Mucosa of rectum (tissue), 2 donors: Measurements from ENCODE around the gene GP1BB.

Experiments
- H3K27ac ChIP-seq, 2 donors: one replicate each; pipeline ENCODE4 v1.7.0; 2013; ENCODE audit warnings: inconsistent platforms in 2 of 2, low read depth in 2 of 2, low read length in 2 of 2
- H3K27me3 ChIP-seq, 2 donors: one replicate each; pipeline ENCODE4 v1.7.0; 2013; ENCODE audit warnings: low read length in 2 of 2; ENCODE audit not compliant: control insufficient read depth in 2 of 2, insufficient read depth in 2 of 2
- H3K36me3 ChIP-seq, 2 donors: one replicate each; pipeline ENCODE4 v1.7.0; 2013; ENCODE audit warnings: low read length in 2 of 2; ENCODE audit not compliant: control insufficient read depth in 2 of 2, insufficient read depth in 2 of 2
- H3K4me1 ChIP-seq, 2 donors: one replicate each; pipeline ENCODE4 v1.7.0; 2013; ENCODE audit warnings: low read length in 2 of 2, mild to moderate bottlenecking in 1 of 2; ENCODE audit not compliant: control insufficient read depth in 2 of 2, insufficient read depth in 2 of 2
- H3K4me3 ChIP-seq, 2 donors: one replicate each; pipeline ENCODE4 v1.7.0; 2013; ENCODE audit warnings: low read length in 2 of 2
- H3K9ac ChIP-seq, 2 donors: one replicate each; pipeline ENCODE4 v1.7.0; 2013; ENCODE audit warnings: low read length in 2 of 2, low read depth in 1 of 2, mild to moderate bottlenecking in 1 of 2
- H3K9me3 ChIP-seq, 2 donors: one replicate each; pipeline ENCODE4 v1.7.0; 2013; ENCODE audit warnings: low read length in 2 of 2; ENCODE audit not compliant: control insufficient read depth in 2 of 2
- donor health status: healthy.
- donor health status: Normal muscosa, but diverticular disease.

The GP1BB gene

GRCh38 chr22:19761725-19762567 lies 38.6 kb downstream of the GP1BB start:
- Histone ChIP-seq H3K36me3 (no peaks in the 10 kb centered on the region), H3K9me3 (no peaks in the 10 kb centered on the region), H3K4me1 (peaks cover 3% of the 10 kb centered on the region in 2 donors), H3K27ac (no peak overlapping the region), H3K27me3 (peaks cover 61 to 62% of the 10 kb centered on the region in 2 donors), H3K9ac (no peak overlapping the region), H3K4me3 (no peak overlapping the region)

DNA sequence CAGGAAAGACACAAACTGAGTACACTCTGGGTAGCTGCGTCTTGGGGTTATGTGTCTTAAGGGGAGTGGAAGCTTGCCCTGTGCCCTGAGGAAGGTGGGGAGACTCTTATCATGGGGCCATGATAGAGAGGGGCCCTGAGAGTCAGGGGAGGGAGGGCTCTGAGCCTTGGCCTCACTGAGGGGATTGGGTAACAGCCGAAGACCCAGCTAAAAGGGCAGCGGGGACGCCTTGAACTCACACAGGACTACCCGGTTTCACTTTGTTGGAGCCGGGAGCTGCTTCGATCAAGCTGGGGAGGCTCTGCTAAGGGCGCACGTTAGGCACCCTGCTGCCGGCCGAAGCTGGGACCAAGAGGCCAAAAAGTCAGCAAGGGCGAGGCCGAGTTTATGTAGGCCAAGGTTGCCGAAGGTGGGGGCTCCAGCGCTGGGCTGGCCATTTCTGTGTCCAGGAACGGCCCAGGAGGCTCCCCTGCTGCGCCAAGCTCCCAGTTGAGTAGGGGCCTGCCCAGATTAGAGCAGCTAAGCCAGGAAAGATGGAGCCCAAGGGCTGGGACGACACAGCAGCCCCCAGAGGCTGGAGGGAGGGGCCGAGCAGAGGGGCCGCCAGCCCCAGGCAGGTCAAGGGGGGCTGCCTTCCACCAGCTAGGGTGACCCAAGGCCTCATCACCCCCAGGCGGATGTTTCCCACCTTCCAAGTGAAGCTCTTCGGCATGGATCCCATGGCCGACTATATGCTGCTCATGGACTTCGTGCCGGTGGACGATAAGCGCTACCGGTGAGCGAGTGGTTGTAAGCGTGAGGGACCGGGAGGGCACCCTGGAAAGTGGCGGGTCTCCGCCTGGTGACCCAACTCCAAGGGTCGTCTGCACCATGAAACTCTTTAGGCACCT lies 39.5 kb downstream of the GP1BB start:
- Histone ChIP-seq H3K9ac (no peak overlapping the region), H3K27me3 (peaks cover 63% of the 10 kb centered on the region in 2 donors), H3K27ac (no peak overlapping the region), H3K4me1 (peaks cover 0 to 3% of the 10 kb centered on the region in 2 donors), H3K4me3 (no peak overlapping the region), H3K9me3 (no peaks in the 10 kb centered on the region), H3K36me3 (no peaks in the 10 kb centered on the region)

DNA sequence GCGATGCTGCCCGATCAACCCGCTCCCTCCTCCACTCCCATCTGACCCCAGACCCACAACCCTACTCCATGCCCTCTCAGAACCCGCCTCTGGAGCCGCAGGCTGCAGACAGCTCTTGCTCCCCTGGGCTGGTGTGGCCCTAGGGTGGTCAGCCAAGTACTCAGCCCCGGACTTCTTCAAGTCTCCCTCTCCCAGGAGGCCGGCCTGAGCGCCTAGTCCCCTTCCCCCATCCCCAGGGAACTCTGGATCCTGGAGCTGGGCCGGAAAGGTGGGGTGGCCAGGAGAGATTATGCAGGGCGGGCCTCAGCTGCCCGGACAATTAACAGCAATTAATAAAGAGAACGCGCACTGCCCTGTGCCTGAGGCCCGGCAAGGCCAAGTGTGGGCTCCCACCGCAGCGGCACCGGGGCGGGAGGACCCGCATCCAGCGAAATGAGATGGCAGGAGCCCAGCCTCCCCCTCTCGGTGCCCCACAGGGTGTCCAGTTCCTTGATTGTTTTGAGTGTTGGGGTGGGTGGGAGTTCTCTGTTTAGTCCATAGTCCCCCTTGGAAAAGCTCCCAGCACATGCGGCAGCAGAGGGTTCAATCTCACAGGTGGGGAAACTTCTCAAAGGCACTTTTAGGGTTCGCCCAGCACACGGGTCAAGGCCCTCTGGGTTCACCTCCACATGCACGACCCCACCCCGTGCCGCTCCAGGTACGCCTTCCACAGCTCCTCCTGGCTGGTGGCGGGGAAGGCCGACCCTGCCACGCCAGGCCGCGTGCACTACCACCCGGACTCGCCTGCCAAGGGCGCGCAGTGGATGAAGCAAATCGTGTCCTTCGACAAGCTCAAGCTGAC lies 40.3 kb downstream of the GP1BB start:
- peaks cover 0 to 3% of the 10 kb centered on the region in 2 donors for H3K4me1 ChIP-seq
- H3K36me3 ChIP-seq, result no peaks in the 10 kb centered on the region
- no peak overlapping the region for H3K27ac ChIP-seq
- peaks cover 65 to 67% of the 10 kb centered on the region in 2 donors for H3K27me3 ChIP-seq
- no peak overlapping the region for H3K4me3 ChIP-seq
- no peak overlapping the region for H3K9ac ChIP-seq
- H3K9me3 ChIP-seq, result no peaks in the 10 kb centered on the region

DNA sequence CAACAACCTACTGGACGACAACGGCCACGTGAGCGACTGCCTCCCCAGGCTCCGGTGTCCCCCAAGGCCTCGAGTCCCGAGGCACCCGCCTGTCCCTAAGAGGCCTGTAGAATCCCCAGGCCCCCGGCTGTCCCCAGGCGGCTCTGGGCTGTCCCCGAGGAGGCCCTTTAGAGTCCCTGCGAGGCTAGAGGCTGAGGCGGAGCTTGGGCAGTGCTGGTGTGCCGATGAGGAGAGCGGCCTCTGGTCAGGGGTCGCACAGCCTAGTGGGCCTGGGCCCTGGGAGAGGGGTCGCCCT lies 40.9 kb downstream of the GP1BB start:
- H3K36me3 ChIP-seq, result no peaks in the 10 kb centered on the region
- no peak overlapping the region for H3K4me3 ChIP-seq
- peaks cover 60 to 68% of the 10 kb centered on the region in 2 donors for H3K27me3 ChIP-seq
- no peak overlapping the region for H3K9ac ChIP-seq
- H3K27ac ChIP-seq, result no peak overlapping the region
- peaks cover 0 to 3% of the 10 kb centered on the region in 2 donors for H3K4me1 ChIP-seq
- no peaks in the 10 kb centered on the region for H3K9me3 ChIP-seq

DNA sequence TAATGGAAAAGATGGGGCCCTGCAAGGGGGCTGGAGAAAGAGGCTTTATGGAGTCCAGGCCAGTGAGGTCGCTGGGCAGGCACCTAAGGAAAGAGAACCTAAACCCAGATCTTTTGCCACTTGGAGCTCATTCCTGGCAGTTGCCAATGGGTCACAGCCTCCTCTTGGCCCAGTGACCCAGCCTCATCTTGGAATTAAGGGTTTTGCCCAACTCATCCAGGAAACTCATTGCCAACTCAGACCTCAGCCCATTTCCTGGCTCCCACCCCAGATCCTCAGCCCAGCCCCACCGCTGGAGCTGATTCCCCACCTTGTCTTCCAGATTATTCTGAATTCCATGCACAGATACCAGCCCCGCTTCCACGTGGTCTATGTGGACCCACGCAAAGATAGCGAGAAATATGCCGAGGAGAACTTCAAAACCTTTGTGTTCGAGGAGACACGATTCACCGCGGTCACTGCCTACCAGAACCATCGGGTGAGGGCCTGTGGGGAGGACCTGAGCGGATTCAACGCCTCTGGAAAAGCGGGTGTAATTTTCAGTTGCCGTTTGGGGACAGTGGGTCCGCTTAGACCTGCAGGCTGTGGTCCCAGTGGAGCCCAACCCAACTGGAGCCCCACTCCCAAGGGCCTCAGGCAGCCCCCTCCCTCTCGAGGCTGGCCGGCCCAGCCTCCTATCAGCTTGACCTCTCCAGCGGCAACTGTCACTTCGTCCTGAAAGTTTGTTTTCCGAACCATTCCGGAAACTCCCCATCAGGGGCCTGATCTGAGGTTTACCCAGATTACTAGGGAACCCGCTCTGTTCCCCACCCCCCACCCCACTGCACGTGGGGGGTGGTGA lies 41.5 kb downstream of the GP1BB start:
- H3K36me3 ChIP-seq, result no peaks in the 10 kb centered on the region
- H3K9me3 ChIP-seq, result no peaks in the 10 kb centered on the region
- no peak overlapping the region for H3K27ac ChIP-seq
- no peak overlapping the region for H3K4me3 ChIP-seq
- peaks cover 57 to 68% of the 10 kb centered on the region in 2 donors for H3K27me3 ChIP-seq
- H3K4me1 ChIP-seq, result peaks cover 0 to 3% of the 10 kb centered on the region in 2 donors
- H3K9ac ChIP-seq, result no peak overlapping the region

- Histone ChIP-seq H3K27me3 (peaks cover 56 to 74% of the 10 kb centered on the region in 2 donors), H3K9ac (no peak overlapping the region), H3K36me3 (no peaks in the 10 kb centered on the region), H3K9me3 (no peaks in the 10 kb centered on the region), H3K27ac (no peak overlapping the region), H3K4me3 (peak overlapping the region in 1 of 2 donors; percentile 23), H3K4me1 (peaks cover 0 to 3% of the 10 kb centered on the region in 2 donors)
Observed at GRCh38 chr22:19765477-19766239, 42.3 kb downstream of the GP1BB start.

GRCh38 chr22:19766240-19766510 lies 42.8 kb downstream of the GP1BB start:
- Histone ChIP-seq H3K9me3 (no peaks in the 10 kb centered on the region), H3K9ac (no peak overlapping the region), H3K27me3 (peaks cover 58 to 75% of the 10 kb centered on the region in 2 donors), H3K4me1 (peaks cover 0 to 3% of the 10 kb centered on the region in 2 donors), H3K27ac (no peak overlapping the region), H3K36me3 (no peaks in the 10 kb centered on the region), H3K4me3 (no peak overlapping the region)

DNA sequence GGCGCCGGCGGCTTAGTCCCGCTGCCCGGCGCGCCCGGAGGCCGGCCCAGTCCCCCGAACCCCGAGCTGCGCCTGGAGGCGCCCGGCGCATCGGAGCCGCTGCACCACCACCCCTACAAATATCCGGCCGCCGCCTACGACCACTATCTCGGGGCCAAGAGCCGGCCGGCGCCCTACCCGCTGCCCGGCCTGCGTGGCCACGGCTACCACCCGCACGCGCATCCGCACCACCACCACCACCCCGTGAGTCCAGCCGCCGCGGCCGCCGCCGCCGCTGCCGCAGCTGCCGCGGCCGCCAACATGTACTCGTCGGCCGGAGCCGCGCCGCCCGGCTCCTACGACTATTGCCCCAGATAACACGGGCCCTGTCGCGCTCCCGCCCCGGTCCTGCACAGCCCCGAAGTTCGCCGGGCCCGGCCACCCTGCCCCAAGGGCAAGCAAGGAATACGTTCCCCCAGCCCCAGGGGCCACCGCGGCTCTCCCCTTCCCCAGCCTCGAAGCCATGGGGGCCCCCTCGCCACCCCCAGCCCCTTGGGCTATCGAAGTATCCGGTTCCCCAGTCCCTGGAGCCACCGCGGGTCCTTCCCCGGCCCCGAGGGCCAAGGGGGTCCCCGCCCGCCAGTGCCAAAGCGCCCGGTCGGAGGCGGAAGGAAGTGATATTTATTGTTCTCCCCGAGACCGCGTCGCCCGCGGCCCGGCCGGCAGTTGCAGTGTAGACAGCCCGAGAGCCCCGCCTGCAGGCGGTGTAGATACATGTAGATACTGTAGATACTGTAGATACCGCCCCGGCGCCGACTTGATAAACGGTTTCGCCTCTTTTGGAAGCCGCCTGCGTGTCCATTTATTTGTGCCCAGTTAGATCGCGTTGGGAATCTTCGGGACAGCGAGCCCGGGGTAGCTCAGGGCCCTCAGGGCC lies 43.4 kb downstream of the GP1BB start:
- no peaks in the 10 kb centered on the region for H3K36me3 ChIP-seq
- no peak overlapping the region for H3K4me3 ChIP-seq
- H3K27me3 ChIP-seq, result peaks cover 57 to 71% of the 10 kb centered on the region in 2 donors
- H3K4me1 ChIP-seq, result peaks cover 0 to 3% of the 10 kb centered on the region in 2 donors
- no peaks in the 10 kb centered on the region for H3K9me3 ChIP-seq
- H3K27ac ChIP-seq, result no peak overlapping the region
- no peak overlapping the region for H3K9ac ChIP-seq
